Left kidney (tissue), 2 donors: ENCODE data around the gene OSBPL3. TPM values are rescaled to one million over a fixed set of nuclear protein-coding genes. Genes with fewer than 3 reads are reported as not detected.
A peak's percentile ranks its signal among the peaks of the same experiment; 100 is the strongest.

Source experiments
- DNase-seq: peaks from one replicate; pipeline ENCODE4 v3.0.0-alpha.2; 2013
- polyA plus RNA-seq: library from polyadenylated mRNA; unstranded; fragments of 120-200 nt; gene quantifications from one replicate; pipeline ENCODE4 v1.2.1, GENCODE V29; 2013; ENCODE audit not compliant: insufficient read length

Gene OSBPL3
- polyA plus RNA-seq, 1 donor = 27.6 TPM

DNA sequence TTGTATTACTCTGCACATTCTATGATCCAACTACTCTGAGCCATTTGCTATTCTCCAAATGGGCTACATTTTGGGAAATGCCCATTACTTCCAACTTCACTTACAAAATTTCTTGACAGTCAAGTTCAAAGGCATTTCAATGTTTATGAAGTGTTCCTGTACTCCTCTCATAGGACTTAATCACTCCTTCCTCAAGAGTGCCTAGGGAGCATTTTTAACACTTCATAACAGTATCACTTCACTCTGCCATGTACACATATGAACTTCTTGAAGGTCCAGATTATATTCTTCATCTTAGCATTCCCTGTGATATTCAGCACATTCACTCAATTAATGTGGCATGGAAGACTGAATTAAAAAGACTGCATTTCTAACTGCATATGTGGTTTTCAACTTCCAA is 21.6 kb downstream of the OSBPL3 start:
- DNase-seq = no peak

DNA sequence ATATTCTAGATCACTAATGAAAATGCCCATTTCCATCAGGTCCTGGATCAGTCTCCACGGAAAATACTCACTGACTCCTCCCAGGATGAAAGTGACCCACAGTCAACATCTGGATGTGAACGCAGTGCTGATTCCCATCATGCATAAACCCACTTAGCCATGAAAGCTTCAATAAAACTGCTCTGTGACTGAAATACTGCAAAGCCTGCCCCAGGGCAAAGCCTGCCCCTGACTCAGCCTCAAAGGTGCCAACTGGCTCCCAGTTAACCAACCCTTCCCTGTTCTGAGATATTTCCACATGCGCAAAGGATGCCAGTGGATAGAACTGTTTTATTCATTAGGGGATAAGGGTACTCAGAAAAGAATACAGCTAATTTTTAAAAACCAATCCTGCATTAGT is 24.0 kb downstream of the OSBPL3 start:
- DNase-seq = peak; percentile 26

- DNase-seq = no peak
These were observed 24.7 kb downstream of the OSBPL3 start for GRCh38 chr7:24955313-24955712.

DNA sequence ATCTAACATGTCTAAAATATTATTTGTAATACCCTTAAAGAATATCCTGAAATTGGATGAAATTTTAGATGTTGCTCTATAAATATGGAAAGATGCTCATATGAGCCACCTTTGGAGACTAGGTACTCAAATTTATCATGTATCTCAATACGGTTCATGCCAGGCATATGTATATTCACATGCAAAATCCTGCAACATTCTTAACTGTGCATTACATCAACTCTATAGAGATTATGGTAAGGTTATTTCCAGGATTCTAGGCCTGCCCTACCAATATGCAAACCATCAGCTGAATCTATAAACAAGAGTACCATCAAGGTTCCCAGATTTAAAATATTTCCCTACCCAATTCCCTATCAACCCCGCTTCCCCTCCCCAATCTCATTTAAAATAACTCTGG is 27.5 kb downstream of the OSBPL3 start:
- no peak for DNase-seq

- no peak for DNase-seq
These were observed 28.5 kb downstream of the OSBPL3 start for GRCh38 chr7:24951441-24951980.

GRCh38 chr7:24949884-24950283 is 30.1 kb downstream of the OSBPL3 start:
- DNase-seq = no peak

- DNase-seq = no peak
These were observed 31.2 kb downstream of the OSBPL3 start for GRCh38 chr7:24948739-24949138.

GRCh38 chr7:24946467-24946866 is 33.5 kb downstream of the OSBPL3 start:
- no peak for DNase-seq

DNA sequence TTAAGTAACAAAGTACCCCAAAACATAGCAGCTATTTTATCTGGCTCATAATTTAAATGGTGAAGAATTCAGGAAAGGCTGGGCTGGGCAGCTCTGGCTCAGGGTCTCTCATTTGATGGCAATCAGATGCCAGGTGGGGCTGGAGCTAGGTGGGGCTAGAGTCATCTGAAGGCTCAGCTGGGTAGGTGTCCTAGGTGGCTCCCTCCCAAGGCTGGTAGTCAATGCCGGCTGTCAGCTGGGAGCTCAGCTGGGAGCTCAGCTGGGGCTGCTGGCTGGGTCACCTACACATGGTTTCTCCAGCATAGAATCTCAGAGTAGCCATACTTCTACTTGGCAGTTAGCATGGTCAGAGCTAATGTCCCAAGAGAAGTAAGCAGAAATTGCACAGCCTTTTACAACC is 34.1 kb downstream of the OSBPL3 start:
- no peak for DNase-seq

GRCh38 chr7:24943096-24943948 is 36.7 kb downstream of the OSBPL3 start:
- DNase-seq = no peak

GRCh38 chr7:24942226-24942625 is 37.8 kb downstream of the OSBPL3 start:
- no peak for DNase-seq

GRCh38 chr7:24939416-24939815 is 40.6 kb downstream of the OSBPL3 start:
- no peak for DNase-seq

DNA sequence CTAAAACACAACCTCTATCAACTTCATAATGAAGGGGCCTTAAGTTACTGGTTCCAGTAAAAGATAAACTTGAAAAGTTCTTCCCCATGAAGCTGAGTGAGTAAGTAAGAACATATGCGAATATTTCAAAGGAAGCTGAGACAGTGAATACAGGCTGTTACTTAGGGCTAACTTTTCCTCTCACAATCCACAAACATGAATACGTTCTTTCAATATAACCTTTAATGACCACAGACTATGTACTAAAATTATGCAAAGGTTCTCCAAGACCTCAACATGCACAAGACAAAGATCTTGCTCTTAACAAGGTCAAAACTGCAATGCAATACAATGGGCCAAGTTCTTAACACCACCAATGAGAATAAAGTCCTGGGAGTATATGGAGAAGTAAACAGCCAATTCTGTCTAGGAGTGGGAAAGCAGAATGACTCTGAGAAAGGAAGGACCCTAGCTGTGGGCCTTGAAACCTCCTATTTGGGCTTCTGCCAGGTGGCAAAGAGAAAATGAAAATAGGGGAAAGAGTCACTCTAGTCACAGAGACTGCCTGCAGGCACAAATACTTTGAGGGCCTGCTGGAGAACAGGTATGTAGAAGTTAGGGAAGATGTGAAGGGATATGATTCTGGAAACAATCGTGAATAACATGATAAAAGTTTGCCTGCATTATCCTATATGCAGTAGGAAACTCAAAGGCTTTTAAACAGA is 43.7 kb downstream of the OSBPL3 start:
- no peak for DNase-seq

GRCh38 chr7:24933298-24933697 is 46.7 kb downstream of the OSBPL3 start:
- no peak for DNase-seq

- DNase-seq = no peak
These were observed 47.2 kb downstream of the OSBPL3 start for GRCh38 chr7:24932815-24933214.

DNA sequence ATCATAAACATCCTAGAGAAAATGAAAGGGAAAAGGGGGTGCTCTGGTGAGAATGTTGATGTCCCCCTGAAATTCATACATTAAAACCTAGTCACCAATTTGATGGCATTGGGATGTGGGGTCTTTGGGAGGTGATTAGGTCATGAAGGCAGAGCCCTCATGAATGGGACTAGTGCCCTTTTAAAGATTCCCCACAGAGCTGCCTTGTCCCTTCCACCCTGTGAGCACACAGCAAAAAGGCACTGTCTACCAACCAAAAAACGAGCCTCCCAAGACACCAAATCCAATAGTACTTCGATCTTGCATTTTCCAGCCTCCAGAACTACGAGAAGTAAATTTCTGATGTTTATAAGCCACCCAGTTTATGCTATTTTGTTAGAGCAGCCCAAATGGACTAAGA is 47.6 kb downstream of the OSBPL3 start:
- no peak for DNase-seq

DNA sequence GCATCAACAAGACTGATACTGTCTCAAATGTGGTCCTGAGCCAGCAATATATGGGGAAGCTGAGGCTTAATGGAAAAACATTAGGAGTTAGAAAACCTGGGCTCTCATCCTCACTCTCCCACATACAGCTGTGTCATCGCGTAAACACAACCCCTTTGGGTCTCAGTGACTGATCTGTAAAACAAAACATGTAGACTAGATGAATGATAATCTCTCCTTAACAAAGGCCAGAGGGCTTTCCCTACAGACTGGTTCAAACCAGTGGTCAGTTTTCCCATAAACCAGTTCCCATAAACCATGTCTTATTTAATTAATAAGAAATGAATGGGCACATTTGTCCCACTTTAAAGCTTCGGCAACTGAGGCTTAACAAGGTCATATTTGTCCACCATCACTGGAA is 48.1 kb downstream of the OSBPL3 start:
- DNase-seq = no peak

DNA sequence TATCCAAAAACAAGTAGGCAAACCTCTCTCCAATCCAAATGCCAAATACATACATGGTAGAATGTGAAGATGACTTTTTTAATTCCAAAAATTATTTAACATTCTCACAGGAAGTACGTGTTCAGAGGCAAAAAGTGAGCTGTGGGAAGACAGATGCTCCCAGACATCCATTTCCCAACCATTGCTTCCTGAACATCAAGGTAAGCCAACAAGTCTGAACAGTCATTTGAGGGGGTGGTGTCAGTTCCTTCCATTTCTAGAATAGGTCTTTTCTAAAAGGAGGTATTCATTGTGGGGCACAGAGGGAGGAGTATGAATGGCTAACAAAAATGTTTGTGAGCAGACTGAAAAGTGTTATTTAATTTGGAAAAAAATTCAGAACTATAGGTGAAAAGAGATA is 49.1 kb downstream of the OSBPL3 start:
- DNase-seq = no peak

- no peak for DNase-seq
These were observed 53.1 kb downstream of the OSBPL3 start for GRCh38 chr7:24926623-24927524.

DNA sequence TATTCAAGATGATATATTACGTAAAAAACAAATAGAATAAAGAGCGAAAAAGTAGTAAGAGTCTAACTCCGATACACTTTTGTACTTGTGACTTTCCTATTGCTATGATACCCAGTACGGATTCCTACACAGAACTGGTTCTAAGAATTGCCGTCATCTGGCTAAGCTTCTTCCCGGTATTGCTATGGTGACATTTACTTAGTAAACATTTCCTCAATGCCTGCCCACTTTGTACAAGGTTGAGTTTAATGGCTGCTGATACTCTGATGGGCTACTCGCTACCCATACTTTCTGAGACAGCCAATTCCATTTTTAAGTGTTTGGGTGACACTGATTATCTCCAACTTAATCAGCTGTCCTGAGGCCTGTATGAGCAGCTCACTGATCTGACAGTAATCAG is 55.6 kb downstream of the OSBPL3 start:
- no peak for DNase-seq

DNA sequence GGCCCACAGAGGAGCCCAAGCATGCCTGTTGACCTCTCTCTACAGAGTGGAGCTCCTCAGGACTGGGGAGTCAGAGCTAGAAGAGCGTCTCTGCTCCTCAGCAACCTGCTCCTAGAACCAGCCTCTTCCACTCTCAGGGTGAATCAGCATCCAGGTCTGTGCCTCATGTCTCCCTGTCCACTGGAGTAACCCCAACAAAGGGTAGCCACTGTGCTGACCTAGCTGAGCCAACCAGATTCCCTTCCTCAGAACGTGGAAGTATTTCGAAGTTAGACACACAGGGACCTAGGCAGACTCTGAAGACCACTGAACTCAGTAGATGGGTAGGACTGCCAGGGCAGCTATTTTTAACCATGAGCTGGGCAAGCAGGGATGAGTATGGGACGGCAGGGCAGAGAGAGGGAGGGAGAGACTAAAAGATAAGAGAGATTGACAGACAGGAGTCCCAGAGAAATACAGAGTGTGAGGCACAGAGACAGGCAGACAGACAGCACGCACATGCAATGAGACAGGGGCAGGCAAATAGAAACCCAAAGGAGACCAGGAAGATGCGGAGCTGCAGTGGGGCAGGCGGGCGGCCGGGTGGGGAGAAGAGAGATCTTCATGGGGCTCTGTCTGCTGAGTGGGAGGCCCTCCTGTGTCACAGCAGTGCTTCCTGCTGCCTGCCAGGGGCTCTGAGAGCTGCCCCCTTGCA is 56.7 kb downstream of the OSBPL3 start:
- DNase-seq = no peak
